Endothelial cell (in vitro differentiated cells): Measurements from ENCODE around the gene HIGD1A. TPM values are rescaled to one million over a fixed set of nuclear protein-coding genes. Genes with fewer than 3 reads are reported as not detected.

Experiments
- DNase-seq: peaks from one replicate; pipeline ENCODE4 v3.0.0; 2021; ENCODE audit warnings: low spot score
- H3K27ac Mint-ChIP-seq: one replicate; pipeline ENCODE4 v1.8.0; 2021; ENCODE audit warnings: mixed read lengths, inconsistent platforms; ENCODE audit not compliant: unreplicated experiment
- H3K27me3 Mint-ChIP-seq: one replicate; pipeline ENCODE4 v1.8.0; 2021; ENCODE audit warnings: mild to moderate bottlenecking, moderate library complexity, mixed read lengths, inconsistent platforms; ENCODE audit not compliant: unreplicated experiment
- H3K36me3 Mint-ChIP-seq: one replicate; pipeline ENCODE4 v1.8.0; 2021; ENCODE audit warnings: mild to moderate bottlenecking, low read depth, mixed read lengths, inconsistent platforms; ENCODE audit not compliant: unreplicated experiment
- H3K4me1 Mint-ChIP-seq: one replicate; pipeline ENCODE4 v1.8.0; 2021; ENCODE audit warnings: mild to moderate bottlenecking, mixed read lengths, inconsistent platforms; ENCODE audit not compliant: unreplicated experiment
- H3K4me3 Mint-ChIP-seq: one replicate; pipeline ENCODE4 v1.8.0; 2021; ENCODE audit warnings: mild to moderate bottlenecking, mixed read lengths, inconsistent platforms; ENCODE audit not compliant: unreplicated experiment
- H3K9me3 Mint-ChIP-seq: one replicate; pipeline ENCODE4 v1.8.0; 2021; ENCODE audit warnings: mixed read lengths, inconsistent platforms; ENCODE audit not compliant: unreplicated experiment
- total RNA-seq: library from RNA; stranded (reverse); fragmentation: NEBNext Ultra II Directional; extraction: Animal tissue kit (Norgen Biotek cat#: 25700); gene quantifications from one replicate; pipeline ENCODE4 v1.2.1, GENCODE V29; 2021; ENCODE audit not compliant: unreplicated experiment
- TF ChIP-seq, protein P1 (sequence below): fragments of 200-600 bp; sonication (generic); IDR thresholded peaks from one replicate; pipeline ENCODE4 v1.5.0; 2021; ENCODE audit warnings: antibody characterized with exemption; ENCODE audit not compliant: unreplicated experiment

Gene HIGD1A
- total RNA-seq, 1 donor from 2014 or later = 60.7 TPM

DNA sequence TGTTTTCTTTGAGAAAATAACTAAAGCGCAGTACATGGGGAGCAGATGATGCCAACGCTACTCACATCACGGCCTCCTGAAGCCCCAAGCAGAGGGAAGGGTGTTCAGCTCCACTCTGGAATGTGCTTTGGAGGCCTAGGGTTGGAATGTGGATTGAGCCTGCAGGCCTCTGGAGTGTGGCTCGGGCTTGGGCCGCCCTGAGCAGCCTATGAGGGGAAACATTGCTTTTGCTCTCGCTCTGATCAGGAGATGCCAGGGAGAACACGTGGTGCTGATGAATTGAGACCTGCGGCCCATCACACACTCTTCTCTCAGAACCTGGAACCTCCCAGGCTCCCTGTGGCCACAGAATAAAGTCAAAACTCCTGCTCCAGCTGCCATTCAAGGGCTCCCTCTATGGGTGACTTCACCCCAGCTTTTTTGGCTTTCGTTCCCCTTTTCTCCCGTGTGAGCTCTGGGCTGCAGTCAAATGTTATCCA lies 54.5 kb downstream of the HIGD1A start:
- Mint-ChIP-seq H3K27me3 (peaks cover 5% of the 10 kb centered on the region), H3K4me3 (no peak overlapping the region), H3K36me3 (peaks cover 7% of the 10 kb centered on the region), H3K4me1 (no peaks in the 10 kb centered on the region), H3K9me3 (no peaks in the 10 kb centered on the region), H3K27ac (no peak overlapping the region)
- no peak for DNase-seq
- TF ChIP-seq, protein P1, sequence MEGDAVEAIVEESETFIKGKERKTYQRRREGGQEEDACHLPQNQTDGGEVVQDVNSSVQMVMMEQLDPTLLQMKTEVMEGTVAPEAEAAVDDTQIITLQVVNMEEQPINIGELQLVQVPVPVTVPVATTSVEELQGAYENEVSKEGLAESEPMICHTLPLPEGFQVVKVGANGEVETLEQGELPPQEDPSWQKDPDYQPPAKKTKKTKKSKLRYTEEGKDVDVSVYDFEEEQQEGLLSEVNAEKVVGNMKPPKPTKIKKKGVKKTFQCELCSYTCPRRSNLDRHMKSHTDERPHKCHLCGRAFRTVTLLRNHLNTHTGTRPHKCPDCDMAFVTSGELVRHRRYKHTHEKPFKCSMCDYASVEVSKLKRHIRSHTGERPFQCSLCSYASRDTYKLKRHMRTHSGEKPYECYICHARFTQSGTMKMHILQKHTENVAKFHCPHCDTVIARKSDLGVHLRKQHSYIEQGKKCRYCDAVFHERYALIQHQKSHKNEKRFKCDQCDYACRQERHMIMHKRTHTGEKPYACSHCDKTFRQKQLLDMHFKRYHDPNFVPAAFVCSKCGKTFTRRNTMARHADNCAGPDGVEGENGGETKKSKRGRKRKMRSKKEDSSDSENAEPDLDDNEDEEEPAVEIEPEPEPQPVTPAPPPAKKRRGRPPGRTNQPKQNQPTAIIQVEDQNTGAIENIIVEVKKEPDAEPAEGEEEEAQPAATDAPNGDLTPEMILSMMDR = no peak

DNA sequence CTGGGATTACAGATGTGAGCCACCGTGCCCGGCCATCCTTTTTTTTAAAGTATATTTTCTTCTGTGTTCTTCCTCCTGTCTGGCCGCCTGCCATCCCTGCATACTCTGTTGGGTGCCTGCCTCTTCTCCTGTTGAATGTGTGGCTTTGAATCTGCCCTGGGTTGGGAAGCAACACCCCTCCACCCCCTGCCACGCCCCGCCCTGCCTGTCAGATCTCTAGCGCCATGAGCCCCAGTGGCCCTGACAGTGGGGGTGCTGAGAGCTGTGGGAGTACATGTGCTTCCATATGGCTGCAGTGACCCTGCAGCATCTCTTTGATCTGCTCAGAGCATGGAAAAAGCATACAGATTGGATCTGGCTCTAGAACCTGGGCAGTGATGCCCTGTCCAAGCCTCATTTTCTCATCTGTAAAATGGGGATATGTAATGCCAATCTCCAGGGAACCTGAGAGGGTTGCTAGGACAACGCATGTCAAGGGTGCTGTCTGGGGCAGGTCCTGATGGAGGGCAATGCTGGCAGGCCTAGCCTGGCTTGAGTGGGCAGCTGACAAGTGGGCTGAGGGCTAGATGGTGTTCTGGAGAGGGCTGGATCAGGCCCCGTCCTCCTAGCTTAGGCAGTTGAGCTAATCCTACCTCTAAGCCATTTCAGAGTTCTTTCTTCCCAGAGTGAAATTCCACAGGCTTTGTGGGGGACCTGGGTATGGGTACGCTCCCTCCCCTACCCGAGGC lies 55.1 kb downstream of the HIGD1A start:
- H3K27ac Mint-ChIP-seq = no peak overlapping the region
- DNase-seq = no peak
- TF ChIP-seq, protein P1 = no peak
- no peaks in the 10 kb centered on the region for H3K9me3 Mint-ChIP-seq
- H3K27me3 Mint-ChIP-seq = peaks cover 1% of the 10 kb centered on the region
- H3K4me3 Mint-ChIP-seq = no peak overlapping the region
- no peaks in the 10 kb centered on the region for H3K4me1 Mint-ChIP-seq
- H3K36me3 Mint-ChIP-seq = peaks cover 7% of the 10 kb centered on the region

DNA sequence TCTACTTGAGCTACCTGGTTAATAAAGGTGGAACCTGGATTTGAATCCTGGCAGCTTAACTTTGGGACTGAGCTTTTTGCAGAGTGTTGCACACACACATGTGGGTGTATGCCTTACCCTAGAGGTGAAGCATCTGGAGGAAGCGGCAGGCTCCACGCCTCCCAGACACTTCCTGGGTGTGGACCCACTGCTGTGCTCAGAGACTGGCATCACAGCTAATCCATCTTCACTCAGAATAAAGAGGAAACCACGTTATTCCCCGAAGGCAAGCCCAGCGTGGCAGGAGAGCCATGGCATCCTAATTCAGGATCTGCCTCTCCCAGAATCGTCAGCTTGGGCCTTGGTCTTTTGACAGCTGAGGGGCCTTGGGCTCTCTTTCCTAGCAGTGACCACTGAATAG lies 56.7 kb downstream of the HIGD1A start:
- no peaks in the 10 kb centered on the region for H3K9me3 Mint-ChIP-seq
- DNase-seq = no peak
- H3K4me3 Mint-ChIP-seq = no peak overlapping the region
- H3K27ac Mint-ChIP-seq = no peak overlapping the region
- H3K36me3 Mint-ChIP-seq = no peaks in the 10 kb centered on the region
- H3K27me3 Mint-ChIP-seq = no peaks in the 10 kb centered on the region
- TF ChIP-seq, protein P1 = no peak
- no peaks in the 10 kb centered on the region for H3K4me1 Mint-ChIP-seq

DNA sequence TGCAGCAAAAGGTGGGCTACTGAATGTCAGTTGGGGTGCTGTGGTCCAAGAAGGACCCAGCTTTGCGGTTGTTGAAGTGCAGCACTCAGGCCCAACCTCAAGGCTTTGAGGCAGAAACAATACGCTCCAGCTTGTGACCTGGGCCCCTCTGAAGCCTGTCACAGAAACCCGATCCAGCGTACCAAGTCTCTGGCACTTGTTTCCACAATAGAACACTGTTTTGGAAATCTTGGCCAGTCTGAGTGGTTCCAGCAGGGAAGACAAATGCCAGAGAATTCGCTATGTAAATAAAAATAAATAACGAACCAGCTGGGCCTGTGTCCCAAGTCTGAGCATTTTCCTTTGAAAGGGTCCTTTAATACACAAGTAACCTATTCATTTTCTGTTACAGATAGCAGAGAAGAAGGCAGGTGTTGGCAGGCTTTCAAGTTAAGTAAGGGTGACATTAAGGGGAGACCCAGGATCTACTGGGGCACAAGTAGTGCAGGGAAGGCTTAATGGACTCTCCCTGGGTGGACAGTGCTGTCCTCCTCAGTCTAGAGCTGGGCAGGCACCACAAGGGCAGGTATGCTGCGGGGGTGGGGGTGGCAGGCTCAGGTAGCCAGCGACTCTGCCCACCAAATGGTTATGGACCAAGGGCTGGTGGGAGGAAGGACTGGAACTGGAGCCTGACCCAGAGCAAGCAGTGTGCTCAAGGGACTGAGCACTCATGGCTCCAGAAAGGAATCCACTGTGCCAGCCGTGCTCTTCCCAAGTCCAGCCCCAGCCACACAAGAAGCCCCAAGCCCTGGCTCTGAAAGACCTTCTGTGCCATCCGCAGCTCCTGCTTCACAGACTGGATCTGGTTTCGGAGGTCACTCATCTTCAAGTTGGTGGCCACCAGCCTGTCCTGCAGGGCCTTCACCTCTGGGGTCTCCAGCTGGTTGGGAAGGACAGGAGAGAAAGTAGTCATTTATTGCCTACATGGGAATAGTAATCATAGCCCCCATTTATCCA lies 57.5 kb downstream of the HIGD1A start:
- Mint-ChIP-seq H3K4me3 (no peak overlapping the region), H3K36me3 (no peaks in the 10 kb centered on the region), H3K27ac (no peak overlapping the region), H3K27me3 (no peaks in the 10 kb centered on the region), H3K4me1 (no peaks in the 10 kb centered on the region), H3K9me3 (no peaks in the 10 kb centered on the region)
- no peak for DNase-seq
- TF ChIP-seq, protein P1 = no peak
